ENCODE measurements around the gene DIAPH2.

- TF ChIP-seq PATZ1 (CRISPR knock-in tag; IDR thresholded peaks at IDR 0.05; ENCODE audit: borderline replicate concordance) (no peak), BACH2 (CRISPR knock-in tag; IDR thresholded peaks at IDR 0.05; ENCODE audit: borderline replicate concordance) (no peak), ISL1 (CRISPR knock-in tag; IDR thresholded peaks at IDR 0.05) (no peak), CSDC2 (CRISPR knock-in tag; IDR thresholded peaks at IDR 0.05) (no peak), ZFP3 (CRISPR knock-in tag; IDR thresholded peaks at IDR 0.05) (no peak), TCF4 (CRISPR knock-in tag; IDR thresholded peaks at IDR 0.05; ENCODE audit: borderline replicate concordance) (no peak), RARB (CRISPR knock-in tag; IDR thresholded peaks at IDR 0.05) (no peak), ZNF70 (CRISPR knock-in tag; IDR thresholded peaks at IDR 0.05) (no peak), TSHZ2 (CRISPR knock-in tag; IDR thresholded peaks at IDR 0.05) (no peak)
Measured at GRCh38 chrX:97553833-97554232, 869.2 kb downstream of the DIAPH2 start.
